G401 (cell line): ENCODE measurements around the gene MT1B. TPM values are rescaled to one million over a fixed set of nuclear protein-coding genes. Genes with fewer than 3 reads are reported as not detected.
A peak's percentile ranks its signal among the peaks of the same experiment; 100 is the strongest.
"Not testable (repeated sequence)": the region's sequence is repeated elsewhere in the genome, so short reads cannot be mapped to it uniquely, and the experiment has no call there.

ENCODE experiments used
- DNase-seq: peaks from one replicate; pipeline ENCODE4 v3.0.0-alpha.2; 2015; ENCODE audit warnings: low spot score
- in situ Hi-C: cut with HindIII; loops from 2 replicates; pipeline ENCODE4 v1.10.0; 2016; ENCODE audit warnings: low sequenced_read_pairs, mixed read lengths
- total RNA-seq: library from RNA; depleted of rRNA; stranded (reverse); fragments of >200 nt; shearing (Covaris generic); gene quantifications from 2 replicates; pipeline ENCODE4 v1.2.3, GENCODE V29; 2014

MT1B gene
- total RNA-seq, 1 experiment from 2014 or later, result not detected

DNA sequence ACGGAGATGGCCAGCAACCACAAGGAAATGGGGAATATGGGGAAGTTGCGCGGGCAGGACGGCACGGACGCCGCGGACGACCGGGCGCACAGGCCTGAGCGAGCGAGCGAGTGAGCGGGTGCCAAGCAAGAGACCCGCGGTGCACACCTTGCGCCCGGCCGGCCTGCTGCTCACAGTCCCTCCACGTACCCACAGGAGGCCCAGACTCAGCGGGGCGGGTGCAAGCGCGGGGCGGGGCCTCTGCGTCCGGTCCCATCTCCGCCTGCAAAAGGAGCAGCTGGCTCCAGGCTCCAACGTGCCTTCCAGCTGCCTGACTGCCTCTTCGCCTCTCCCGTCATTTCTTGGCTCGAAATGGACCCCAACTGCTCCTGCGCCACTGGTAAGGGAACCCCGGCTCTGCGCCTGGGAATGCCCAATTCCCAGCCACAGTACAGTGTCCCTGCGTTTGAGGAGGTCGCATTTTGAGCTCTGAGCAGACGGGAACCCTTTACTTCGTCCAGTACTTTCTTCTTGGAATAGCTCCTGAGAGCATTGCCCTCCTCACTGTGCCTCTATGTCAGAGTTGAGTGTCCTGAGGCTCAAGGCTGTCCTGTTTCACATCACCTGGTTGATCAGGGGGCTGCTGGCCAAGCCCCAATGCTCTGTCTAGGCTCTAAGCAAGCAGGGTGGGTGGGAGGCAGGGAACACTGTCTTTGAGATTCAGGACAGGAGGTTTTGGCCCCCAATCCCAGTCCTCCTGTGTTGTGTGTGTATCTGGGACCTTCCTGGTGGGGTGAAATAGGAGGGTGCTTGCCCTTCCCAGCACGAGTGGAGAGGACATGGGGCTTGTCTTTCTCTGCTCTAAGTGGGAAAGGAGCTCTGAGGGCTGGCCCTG lies 34.2 kb upstream of the MT1B start:
- no peak for DNase-seq
- in situ Hi-C loops, result no loop called here

DNA sequence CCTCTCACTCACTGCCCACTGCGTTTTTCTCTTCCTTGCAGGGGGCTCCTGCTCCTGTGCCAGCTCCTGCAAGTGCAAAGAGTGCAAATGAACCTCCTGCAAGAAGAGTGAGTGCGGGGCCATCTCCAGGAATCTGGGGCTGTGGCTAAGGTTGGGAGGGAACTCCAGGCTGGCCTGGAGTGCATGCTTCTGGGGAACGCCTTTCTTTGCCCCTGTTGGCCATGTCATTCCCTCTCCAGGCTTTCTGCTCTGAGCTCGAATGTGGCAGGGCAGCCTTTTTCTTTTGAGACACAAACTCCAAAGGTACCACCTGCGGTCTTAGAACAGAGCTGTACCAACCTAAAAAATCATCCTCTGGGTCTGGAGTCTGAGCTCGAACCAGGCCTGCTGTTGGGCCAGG lies 33.5 kb upstream of the MT1B start:
- no peak for DNase-seq
- in situ Hi-C loops, result no loop called here

- no peak for DNase-seq
- in situ Hi-C loops, result no loop called here
Measured at GRCh38 chr16:56620339-56620897, 31.3 kb upstream of the MT1B start.

GRCh38 chr16:56621665-56622445 lies 29.8 kb upstream of the MT1B start:
- DNase-seq, in situ Hi-C loops: not testable (repeated sequence)

GRCh38 chr16:56623184-56623583 lies 28.5 kb upstream of the MT1B start:
- in situ Hi-C loops, DNase-seq: not testable (repeated sequence)

DNA sequence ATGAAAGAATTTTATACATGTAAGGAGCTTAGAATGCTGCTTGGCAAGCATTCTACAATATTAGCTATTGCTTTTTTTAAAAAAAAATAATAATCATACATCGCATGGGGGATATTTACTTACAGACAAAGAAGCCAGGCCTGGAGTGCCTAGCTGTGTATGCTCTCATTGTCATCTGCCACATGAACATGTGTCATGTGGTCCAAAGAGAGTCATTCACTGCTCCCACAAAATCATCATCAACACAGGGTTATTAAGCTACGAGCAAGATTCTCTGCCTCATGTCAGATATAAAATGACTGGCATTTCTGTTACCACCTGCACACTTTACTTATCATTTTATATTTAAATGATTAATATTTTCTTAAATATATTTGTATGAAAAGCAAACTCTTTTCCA lies 28.0 kb upstream of the MT1B start:
- in situ Hi-C loops, result no loop called here

GRCh38 chr16:56625140-56625942 lies 26.3 kb upstream of the MT1B start, which contains the start of gene MT1E:
TSS of gene MT1E (plus strand) at chr16:56625781. CDS start at chr16:56625852, 71 bp downstream.
- DNase-seq, result peak; percentile 72
- in situ Hi-C loops, result no loop called here

More for the DNA sequence above, 28.0 kb upstream of the MT1B start:
- no peak for DNase-seq

DNA sequence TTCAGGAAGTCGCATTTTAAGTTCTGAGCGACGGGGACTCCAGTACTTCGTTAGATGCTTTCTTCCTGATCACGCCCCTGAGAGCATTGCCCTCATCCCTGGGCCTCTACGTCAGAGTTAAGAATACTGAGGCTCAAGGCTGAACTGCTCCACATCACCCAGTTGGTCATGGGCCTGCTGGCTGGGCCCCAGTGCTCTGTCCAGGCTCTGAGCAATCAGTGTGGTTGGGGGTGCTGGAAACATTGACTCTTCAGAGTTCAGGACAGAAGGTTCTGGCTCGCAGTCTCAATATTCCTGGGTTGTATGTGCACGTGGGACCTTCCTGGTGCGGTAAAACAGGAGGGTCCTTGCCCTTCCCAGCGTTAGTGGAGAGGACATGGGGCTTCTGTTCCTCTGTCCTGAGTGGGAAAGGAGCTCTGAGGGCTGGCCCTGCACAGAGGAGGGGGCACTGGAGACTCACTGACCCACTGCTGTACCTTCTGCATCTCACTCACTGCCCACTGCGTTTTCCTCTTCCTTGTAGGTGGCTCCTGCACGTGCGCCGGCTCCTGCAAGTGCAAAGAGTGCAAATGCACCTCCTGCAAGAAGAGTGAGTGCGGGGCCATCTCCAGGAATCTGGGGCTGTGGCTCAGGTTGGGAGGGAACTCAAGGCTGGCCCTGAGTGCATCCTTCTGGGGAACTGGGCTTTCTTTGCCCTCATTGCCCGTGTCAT lies 25.6 kb upstream of the MT1B start:
- in situ Hi-C loops, result no loop called here
- DNase-seq, result no peak

GRCh38 chr16:56626685-56627084 lies 25.0 kb upstream of the MT1B start:
- no peak for DNase-seq
- in situ Hi-C loops, result no loop called here

- in situ Hi-C loops, result no loop called here
Measured at GRCh38 chr16:56628486-56629350, 23.0 kb upstream of the MT1B start.

DNA sequence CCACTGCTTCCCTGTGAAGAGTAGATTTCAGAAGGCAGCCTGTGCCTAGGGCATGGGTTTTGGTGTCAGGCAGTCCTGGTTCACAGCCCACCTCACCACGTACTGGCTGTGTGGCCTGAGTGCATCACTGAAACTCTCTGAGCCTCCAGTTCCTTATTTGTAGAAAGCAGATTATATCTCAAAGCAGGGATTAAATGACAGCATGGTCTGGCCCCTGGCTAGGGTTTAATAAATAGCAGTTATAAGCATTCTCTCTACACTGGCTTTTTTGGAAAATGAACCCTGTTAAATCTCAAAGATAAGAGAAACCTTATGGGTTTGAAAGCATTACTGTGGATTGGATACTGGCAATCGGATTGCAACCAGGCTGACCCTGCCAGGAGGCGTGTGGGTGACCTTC lies 22.2 kb upstream of the MT1B start:
- in situ Hi-C loops, result no loop called here
- DNase-seq, result no peak

More at GRCh38 chr16:56628486-56629350, 23.0 kb upstream of the MT1B start:
- no peak for DNase-seq

- DNase-seq, result no peak
- in situ Hi-C loops, result no loop called here
Measured at GRCh38 chr16:56630134-56630533, 21.6 kb upstream of the MT1B start.

- in situ Hi-C loops, result no loop called here
- DNase-seq, result no peak
Measured at GRCh38 chr16:56631197-56631596, 20.5 kb upstream of the MT1B start.

DNA sequence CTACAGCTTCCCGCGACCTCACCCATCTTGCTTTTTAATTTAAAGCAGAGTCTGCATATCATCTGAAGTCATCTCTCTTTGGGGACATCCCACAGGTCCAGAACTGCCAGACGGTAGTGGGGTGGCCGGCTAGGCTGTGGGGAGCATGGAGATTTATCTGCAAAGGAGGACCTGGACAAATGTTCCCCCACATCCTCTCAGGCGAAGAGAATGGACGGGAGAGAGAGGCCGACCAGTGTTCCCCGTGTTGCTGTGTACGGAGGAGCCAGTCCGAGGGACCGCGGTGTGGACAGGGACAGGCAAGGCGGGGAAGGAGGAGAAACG lies 19.9 kb upstream of the MT1B start:
- no peak for DNase-seq
- in situ Hi-C loops, result no loop called here

GRCh38 chr16:56632156-56632847 lies 19.4 kb upstream of the MT1B start, which contains the start of gene MT1M:
TSS of gene MT1M (plus strand) at chr16:56632659. CDS start at chr16:56632732, 73 bp downstream.
- in situ Hi-C loops, result no loop called here
- no peak for DNase-seq

- in situ Hi-C loops, result no loop called here
- no peak for DNase-seq
Measured at GRCh38 chr16:56632848-56633365, 18.8 kb upstream of the MT1B start.

DNA sequence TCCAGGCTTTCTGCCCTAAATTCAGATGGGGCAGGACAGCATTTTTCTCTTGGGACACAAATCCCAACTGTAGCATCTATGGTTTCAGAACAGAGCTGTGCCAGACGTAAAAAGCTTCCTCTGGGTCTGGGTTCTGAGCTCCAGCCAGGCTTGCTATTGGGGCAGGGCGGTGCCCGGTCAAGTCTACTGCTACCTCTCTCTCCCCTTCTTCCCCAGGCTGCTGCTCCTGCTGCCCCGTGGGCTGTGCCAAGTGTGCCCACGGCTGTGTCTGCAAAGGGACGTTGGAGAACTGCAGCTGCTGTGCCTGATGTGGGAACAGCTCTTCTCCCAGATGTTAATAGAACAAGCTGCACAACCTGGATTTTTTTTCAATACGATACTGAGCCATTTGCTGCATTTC lies 18.2 kb upstream of the MT1B start:
- in situ Hi-C loops, result no loop called here
- DNase-seq, result no peak
